Thoracic aorta (tissue), 2 donors: ENCODE measurements around the gene SOAT1. TPM values are rescaled to one million over a fixed set of nuclear protein-coding genes. Genes with fewer than 3 reads are reported as not detected.

Experiments
- ATAC-seq: fragments of 150-250 bp; one replicate; pipeline ENCODE4 v1.8.0; 2017; ENCODE audit warnings: low read depth; ENCODE audit not compliant: insufficient number of reproducible peaks, low FRiP score
- DNase-seq: peaks from one replicate; pipeline ENCODE4 v3.0.0-alpha.2; 2020; ENCODE audit warnings: low spot score
- H3K27ac ChIP-seq, 2 donors: fragments of 200-600 bp; sonication (generic); 1 replicate in 1 of 2; 2 replicates in 1 of 2; pipeline ENCODE4 v1.5.1; 2016; ENCODE audit warnings: mild to moderate bottlenecking in 2 of 2, moderate library complexity in 2 of 2
- H3K27me3 ChIP-seq: fragments of 200-600 bp; sonication (generic); replicated peaks from 2 replicates; pipeline ENCODE4 v1.6.0; 2016; ENCODE audit warnings: mild to moderate bottlenecking; ENCODE audit not compliant: insufficient read depth
- H3K36me3 ChIP-seq: fragments of 200-600 bp; sonication (generic); one replicate; pipeline ENCODE4 v1.5.1; 2016
- H3K4me1 ChIP-seq, 2 donors: fragments of 200-600 bp; sonication (generic); 1 replicate in 1 of 2; 2 replicates in 1 of 2; pipeline versions ENCODE4 v1.5.1 to v1.6.0; 2016; ENCODE audit warnings: low read depth in 2 of 2, mild to moderate bottlenecking in 1 of 2; ENCODE audit not compliant: control insufficient read depth in 1 of 2
- H3K4me3 ChIP-seq: fragments of 200-600 bp; sonication (generic); 2 replicates; pipeline ENCODE4 v1.5.1; 2016; ENCODE audit warnings: mild to moderate bottlenecking
- H3K9me3 ChIP-seq: fragments of 200-600 bp; sonication (generic); 2 replicates; pipeline ENCODE4 v1.5.1; 2016
- CTCF ChIP-seq: fragments of 200-600 bp; sonication (generic); IDR thresholded peaks from one replicate; pipeline ENCODE4 v1.5.1; 2019; ENCODE audit warnings: antibody characterized with exemption
- total RNA-seq, 2 donors: library from RNA; depleted of rRNA; stranded (reverse); fragments of >200 nt; gene quantifications; one replicate each; pipeline versions ENCODE4 v1.1.0 to v1.2.3, GENCODE V29; 2016

SOAT1 gene
- total RNA-seq, 2 donors from 2014 or later = 14.5 to 29.5 TPM

- peaks cover 5 to 18% of the 10 kb centered on the region in 2 donors for H3K4me1 ChIP-seq
- peak; percentile 58 for ATAC-seq
- H3K4me3 ChIP-seq = peak within 1 kb of the TSS; percentile 82
- H3K27ac ChIP-seq = peak within 1 kb of the TSS; percentile 90 to 91
- peak; percentile 67 for DNase-seq
- TF ChIP-seq CTCF = no peak
- H3K36me3 ChIP-seq = no peaks in the 10 kb centered on the region
- H3K9me3 ChIP-seq = no peaks in the 10 kb centered on the region
- no peaks in the 10 kb centered on the region for H3K27me3 ChIP-seq
Observed at GRCh38 chr1:179365342-179366092, 71.9 kb downstream of the SOAT1 start, which contains the start of gene AXDND1. Gene AXDND1 (plus strand): TSS chr1:179365971. CDS start chr1:179366510, 539 bp downstream.

GRCh38 chr1:179366093-179366800, 72.7 kb downstream of the SOAT1 start:
- TF ChIP-seq CTCF = no peak
- no peaks in the 10 kb centered on the region for H3K27me3 ChIP-seq
- H3K9me3 ChIP-seq = no peaks in the 10 kb centered on the region
- no peak for DNase-seq
- peak overlapping the region; percentile 90 to 91 for H3K27ac ChIP-seq
- peak overlapping the region; percentile 82 for H3K4me3 ChIP-seq
- H3K4me1 ChIP-seq = peaks cover 5 to 18% of the 10 kb centered on the region in 2 donors
- ATAC-seq = no peak
- H3K36me3 ChIP-seq = no peaks in the 10 kb centered on the region

- DNase-seq (no peak), ATAC-seq (peak; percentile 81)
- peak; percentile 78 for TF ChIP-seq CTCF
- H3K4me3 ChIP-seq = no peak overlapping the region
- no peaks in the 10 kb centered on the region for H3K27me3 ChIP-seq
- peak overlapping the region in 1 of 2 donors; percentile 58 for H3K27ac ChIP-seq
- H3K4me1 ChIP-seq = peaks cover 5 to 18% of the 10 kb centered on the region in 2 donors
- H3K9me3 ChIP-seq = no peaks in the 10 kb centered on the region
- no peaks in the 10 kb centered on the region for H3K36me3 ChIP-seq
Observed at GRCh38 chr1:179369751-179370341, 76.2 kb downstream of the SOAT1 start.

- Histone ChIP-seq H3K36me3 (no peaks in the 10 kb centered on the region), H3K4me1 (peaks cover 5 to 14% of the 10 kb centered on the region in 2 donors), H3K27me3 (no peaks in the 10 kb centered on the region), H3K9me3 (no peaks in the 10 kb centered on the region), H3K27ac (no peak overlapping the region), H3K4me3 (no peak overlapping the region)
- TF ChIP-seq CTCF = no peak
- ATAC-seq (no peak), DNase-seq (no peak)
Observed at GRCh38 chr1:179372160-179372559, 78.6 kb downstream of the SOAT1 start.

- Histone ChIP-seq H3K36me3 (no peaks in the 10 kb centered on the region), H3K27ac (no peak overlapping the region), H3K9me3 (no peaks in the 10 kb centered on the region), H3K27me3 (no peaks in the 10 kb centered on the region), H3K4me3 (no peak overlapping the region), H3K4me1 (no peaks in the 10 kb centered on the region)
- DNase-seq (no peak), ATAC-seq (no peak)
- no peak for TF ChIP-seq CTCF
Observed at GRCh38 chr1:179376223-179376622, 82.6 kb downstream of the SOAT1 start.
